ENCODE data around the gene ANXA6.

Gene ANXA6

GRCh38 chr5:151189151-151189550 is 31.6 kb upstream of the ANXA6 start:
- ChIA-PET POLR2A (ENCODE audit: low non-redundant PET) (no interaction called here), CTCF (interaction anchor here (0.6 kb wide), 1 partner anchor 474 kb away, joined by 5 read pairs; no protein-coding TSS in a partner anchor)
- H3K27ac ChIP-seq: no peak overlapping the region
- DNase-seq (ENCODE audit: low spot score): no peak
- no peak for TF ChIP-seq CTCF (conservative IDR thresholded peaks at IDR 0.05; ENCODE audit: low read depth)

DNA sequence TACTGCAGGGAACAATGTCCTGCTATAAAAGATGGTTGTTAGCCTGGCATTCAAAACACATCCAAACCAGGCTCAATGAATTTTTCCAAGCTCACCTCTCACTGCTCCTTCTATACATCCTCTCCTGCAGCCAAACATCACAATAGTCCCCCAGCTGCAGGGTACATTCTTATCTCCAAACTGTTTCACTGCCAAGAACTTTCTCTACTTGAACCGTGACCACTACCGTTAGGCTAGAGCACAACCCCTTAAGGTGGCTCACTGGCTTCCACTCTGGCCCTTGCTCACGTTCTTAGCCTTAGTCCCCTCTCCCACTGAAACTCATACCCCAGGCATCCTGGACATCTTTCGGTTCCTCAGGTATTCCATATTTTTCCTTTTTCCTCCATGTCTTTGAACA is 29.0 kb upstream of the ANXA6 start:
- no peak overlapping the region for H3K27ac ChIP-seq
- CTCF ChIA-PET: interaction anchor here (0.7 kb wide), 1 partner anchor 571 kb away, joined by 4 read pairs; no protein-coding TSS in a partner anchor
- TF ChIP-seq CTCF (conservative IDR thresholded peaks at IDR 0.05; ENCODE audit: low read depth): no peak
- no peak for DNase-seq (ENCODE audit: low spot score)
- POLR2A ChIA-PET (ENCODE audit: low non-redundant PET): no interaction called here

DNA sequence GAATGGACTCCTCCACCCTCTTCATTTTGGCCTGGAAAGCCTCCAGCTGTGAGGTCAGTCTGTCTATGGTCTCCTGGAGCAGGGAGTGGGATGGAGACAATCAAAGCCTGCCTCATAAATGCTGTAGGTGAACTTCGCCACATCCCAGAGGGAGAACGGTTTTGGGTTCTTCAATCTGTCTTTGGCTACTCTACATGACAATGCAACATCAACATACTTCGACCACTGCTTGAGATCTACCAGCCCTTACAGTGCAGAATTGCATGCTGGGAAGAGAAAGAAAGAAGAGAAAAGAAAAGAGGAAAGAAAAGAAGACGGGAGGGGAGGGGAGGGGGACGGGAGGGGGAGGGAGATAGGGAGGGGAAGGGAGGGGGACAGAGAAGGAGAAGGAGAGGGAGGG is 28.5 kb upstream of the ANXA6 start:
- ChIA-PET POLR2A (ENCODE audit: low non-redundant PET) (no interaction called here), CTCF (no interaction called here)
- no peak for DNase-seq (ENCODE audit: low spot score)
- H3K27ac ChIP-seq: no peak overlapping the region
- TF ChIP-seq CTCF (conservative IDR thresholded peaks at IDR 0.05; ENCODE audit: low read depth): no peak

GRCh38 chr5:151184316-151185042 is 26.9 kb upstream of the ANXA6 start:
- CTCF ChIA-PET: interaction anchor here (0.8 kb wide), 1 partner anchor 20 kb away, joined by 3 read pairs; no protein-coding TSS in a partner anchor
- POLR2A ChIA-PET (ENCODE audit: low non-redundant PET): no interaction called here
- DNase-seq (ENCODE audit: low spot score): no peak
- TF ChIP-seq CTCF (conservative IDR thresholded peaks at IDR 0.05; ENCODE audit: low read depth): no peak
- no peak overlapping the region for H3K27ac ChIP-seq

GRCh38 chr5:151183456-151184245 is 26.1 kb upstream of the ANXA6 start:
- no peak for DNase-seq (ENCODE audit: low spot score)
- CTCF ChIA-PET: interaction anchor here (0.8 to 1.0 kb wide), 3 partner anchors 19 to 68 kb away, joined by 3 read pairs; partner anchors contain the start of gene CCDC69
- no peak overlapping the region for H3K27ac ChIP-seq
- POLR2A ChIA-PET (ENCODE audit: low non-redundant PET): no interaction called here
- TF ChIP-seq CTCF (conservative IDR thresholded peaks at IDR 0.05; ENCODE audit: low read depth): no peak

GRCh38 chr5:151182976-151183375 is 25.4 kb upstream of the ANXA6 start:
- CTCF ChIA-PET: interaction anchor here (0.8 to 1.0 kb wide), 2 partner anchors 41 to 67 kb away, joined by 3 read pairs; partner anchors contain the start of gene CCDC69
- no peak for TF ChIP-seq CTCF (conservative IDR thresholded peaks at IDR 0.05; ENCODE audit: low read depth)
- POLR2A ChIA-PET (ENCODE audit: low non-redundant PET): no interaction called here
- H3K27ac ChIP-seq: no peak overlapping the region
- no peak for DNase-seq (ENCODE audit: low spot score)

Measured in RWPE1 (cell line).